ENCODE results near the gene MAPK10. TPM values are rescaled to one million over a fixed set of nuclear protein-coding genes. Genes with fewer than 3 reads are reported as not detected.
A peak's percentile ranks its signal among the peaks of the same experiment; 100 is the strongest.

Gene MAPK10
- polyA plus RNA-seq, 2 of the 4 experiments (the other 2 are of a cell fraction): 1.4 to 3.4 TPM

DNA sequence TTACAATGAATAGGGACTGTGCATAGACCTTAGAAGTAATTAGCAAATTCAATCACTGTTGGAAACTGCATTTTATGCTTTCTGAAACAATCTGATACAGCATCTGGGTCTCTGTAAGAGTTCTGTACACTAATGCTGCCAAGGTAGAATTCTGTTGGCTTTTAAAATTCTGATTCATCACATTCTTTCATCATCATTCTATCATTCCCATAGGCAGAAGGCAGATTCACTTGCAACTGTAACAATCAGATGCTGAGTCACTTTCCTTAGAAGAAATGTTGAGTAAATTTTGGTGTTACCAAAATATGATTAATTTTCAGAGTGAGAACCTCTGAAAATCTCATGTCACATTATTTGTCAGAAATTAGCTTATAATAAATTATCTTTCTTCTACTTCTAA, 267.2 kb downstream of the MAPK10 start:
- peaks cover 23% of the 10 kb centered on the region for H3K4me1 ChIP-seq
- peak; percentile 42 to 63; a peak in 3 of 4 replicates for TF ChIP-seq CEBPB (IDR thresholded peaks at IDR 0.05)
- TF ChIP-seq MAFK (IDR thresholded peaks at IDR 0.05; ENCODE audit: partially characterized antibody): peak; percentile 87
- peak; percentile 59; the same call in 1 of the 2 replicates for TF ChIP-seq FOSL2 (IDR thresholded peaks at IDR 0.05)
- TF ChIP-seq FOSL2 (CRISPR knock-in tag; IDR thresholded peaks at IDR 0.05): peak; percentile 86
- no peak for TF ChIP-seq ZSCAN20 (CRISPR knock-in tag; IDR thresholded peaks at IDR 0.05)
- peak; percentile 65 for TF ChIP-seq JUNB (IDR thresholded peaks at IDR 0.05)
- TF ChIP-seq ZNF302 (CRISPR knock-in tag; IDR thresholded peaks at IDR 0.05): no peak
- peak in 1 of 2 experiments; percentile 18; a peak in 1 of 5 replicates for TF ChIP-seq JUN (IDR thresholded peaks at IDR 0.05)
- no peak for TF ChIP-seq HEYL (CRISPR knock-in tag; IDR thresholded peaks at IDR 0.05)
- ATAC-seq: peak; percentile 80 to 85
- H3K4me3 ChIP-seq: no peak overlapping the region
- peak; percentile 15 to 63 for DNase-seq (ENCODE audit: low read depth in 1 of 2, low spot score in 1 of 2)
- H3K27ac ChIP-seq: peak overlapping the region; percentile 49 to 64; a peak in 4 of 6 replicates
- POLR2A ChIA-PET: no interaction called here
- FAIRE-seq: no peak
- CTCF ChIA-PET: interaction anchor here (1.3 kb wide), 1 partner anchor 11 kb away, joined by 3 read pairs; no protein-coding TSS in a partner anchor
- H3K9me3 ChIP-seq: no peaks in the 10 kb centered on the region
- peak overlapping the region; percentile 54 for H3K4me2 ChIP-seq

DNA sequence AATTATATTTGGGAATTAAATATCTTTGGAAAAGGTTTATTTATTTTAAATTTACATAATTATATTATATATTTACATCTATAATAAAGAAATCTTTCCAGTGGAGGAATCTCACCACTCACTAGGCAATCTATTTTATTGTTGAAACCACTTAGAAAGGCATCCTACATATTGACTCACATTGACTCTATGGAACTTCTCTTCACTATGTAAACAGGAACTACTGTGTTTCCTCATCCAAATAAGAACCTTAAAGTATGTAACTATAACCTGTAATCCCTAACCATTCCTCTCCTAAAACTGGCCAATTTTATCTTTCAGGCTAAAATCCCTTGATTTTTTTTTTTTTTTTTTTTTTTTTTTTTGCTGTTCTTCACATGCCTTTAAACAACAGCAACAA, 268.7 kb downstream of the MAPK10 start:
- ChIA-PET POLR2A (no interaction called here), CTCF (no interaction called here)
- ATAC-seq: no peak
- Histone ChIP-seq H3K4me3 (no peak overlapping the region), H3K27ac (peak overlapping the region in 1 of 2 experiments; percentile 81; a peak in 4 of 6 replicates), H3K4me1 (peaks cover 23% of the 10 kb centered on the region), H3K9me3 (no peaks in the 10 kb centered on the region), H3K4me2 (no peak overlapping the region)
- FAIRE-seq: no peak
- TF ChIP-seq HOXB13 (CRISPR knock-in tag; IDR thresholded peaks at IDR 0.05; ENCODE audit: low read depth) (no peak), RCOR1 (IDR thresholded peaks at IDR 0.05; ENCODE audit: low read depth, low read length) (no peak), ZSCAN20 (CRISPR knock-in tag; IDR thresholded peaks at IDR 0.05) (no peak), NPAS2 (CRISPR knock-in tag; IDR thresholded peaks at IDR 0.05; ENCODE audit: borderline replicate concordance) (no peak), RARB (CRISPR knock-in tag; IDR thresholded peaks at IDR 0.05) (no peak), CBX8 (IDR thresholded peaks at IDR 0.05) (no peak), CHD2 (IDR thresholded peaks at IDR 0.05; ENCODE audit: low read length, partially characterized antibody) (no peak)
- TF ChIP-seq, protein P1, sequence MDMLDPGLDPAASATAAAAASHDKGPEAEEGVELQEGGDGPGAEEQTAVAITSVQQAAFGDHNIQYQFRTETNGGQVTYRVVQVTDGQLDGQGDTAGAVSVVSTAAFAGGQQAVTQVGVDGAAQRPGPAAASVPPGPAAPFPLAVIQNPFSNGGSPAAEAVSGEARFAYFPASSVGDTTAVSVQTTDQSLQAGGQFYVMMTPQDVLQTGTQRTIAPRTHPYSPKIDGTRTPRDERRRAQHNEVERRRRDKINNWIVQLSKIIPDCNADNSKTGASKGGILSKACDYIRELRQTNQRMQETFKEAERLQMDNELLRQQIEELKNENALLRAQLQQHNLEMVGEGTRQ (IDR thresholded peaks at IDR 0.05): no peak
- TF ChIP-seq, protein P2, sequence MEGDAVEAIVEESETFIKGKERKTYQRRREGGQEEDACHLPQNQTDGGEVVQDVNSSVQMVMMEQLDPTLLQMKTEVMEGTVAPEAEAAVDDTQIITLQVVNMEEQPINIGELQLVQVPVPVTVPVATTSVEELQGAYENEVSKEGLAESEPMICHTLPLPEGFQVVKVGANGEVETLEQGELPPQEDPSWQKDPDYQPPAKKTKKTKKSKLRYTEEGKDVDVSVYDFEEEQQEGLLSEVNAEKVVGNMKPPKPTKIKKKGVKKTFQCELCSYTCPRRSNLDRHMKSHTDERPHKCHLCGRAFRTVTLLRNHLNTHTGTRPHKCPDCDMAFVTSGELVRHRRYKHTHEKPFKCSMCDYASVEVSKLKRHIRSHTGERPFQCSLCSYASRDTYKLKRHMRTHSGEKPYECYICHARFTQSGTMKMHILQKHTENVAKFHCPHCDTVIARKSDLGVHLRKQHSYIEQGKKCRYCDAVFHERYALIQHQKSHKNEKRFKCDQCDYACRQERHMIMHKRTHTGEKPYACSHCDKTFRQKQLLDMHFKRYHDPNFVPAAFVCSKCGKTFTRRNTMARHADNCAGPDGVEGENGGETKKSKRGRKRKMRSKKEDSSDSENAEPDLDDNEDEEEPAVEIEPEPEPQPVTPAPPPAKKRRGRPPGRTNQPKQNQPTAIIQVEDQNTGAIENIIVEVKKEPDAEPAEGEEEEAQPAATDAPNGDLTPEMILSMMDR (IDR thresholded peaks at IDR 0.05): no peak
- TF ChIP-seq, protein P3, sequence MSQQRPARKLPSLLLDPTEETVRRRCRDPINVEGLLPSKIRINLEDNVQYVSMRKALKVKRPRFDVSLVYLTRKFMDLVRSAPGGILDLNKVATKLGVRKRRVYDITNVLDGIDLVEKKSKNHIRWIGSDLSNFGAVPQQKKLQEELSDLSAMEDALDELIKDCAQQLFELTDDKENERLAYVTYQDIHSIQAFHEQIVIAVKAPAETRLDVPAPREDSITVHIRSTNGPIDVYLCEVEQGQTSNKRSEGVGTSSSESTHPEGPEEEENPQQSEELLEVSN (IDR thresholded peaks at IDR 0.05; ENCODE audit: borderline replicate concordance, low read depth): no peak
- DNase-seq (ENCODE audit: low read depth in 1 of 2, low spot score in 1 of 2): no peak

DNA sequence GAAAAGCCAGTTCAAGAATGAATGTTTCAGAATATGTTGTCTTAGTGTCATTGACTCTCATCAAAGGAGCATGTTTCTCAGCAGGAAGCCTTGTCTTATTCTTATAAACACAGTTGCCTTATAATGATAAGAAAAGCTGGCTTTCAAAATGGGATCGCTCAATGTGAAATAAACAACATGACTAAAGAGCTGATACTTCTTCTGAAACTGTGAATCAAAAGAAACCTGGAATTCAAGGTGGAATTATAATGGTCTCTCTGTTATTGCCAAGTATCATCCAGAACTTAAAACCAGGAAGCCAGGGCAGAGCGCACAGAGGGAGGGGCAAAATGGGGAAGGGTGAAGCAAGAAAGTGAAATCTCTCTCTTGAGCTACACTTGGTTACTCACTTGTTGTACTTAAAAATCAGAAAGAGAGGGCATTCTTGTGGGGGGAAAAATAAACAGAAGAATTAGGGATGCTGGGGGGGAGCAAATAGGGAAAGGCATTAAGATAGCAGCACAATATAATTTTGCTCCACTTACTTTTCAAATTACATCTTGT, 270.0 kb downstream of the MAPK10 start:
- Histone ChIP-seq H3K9me3 (no peaks in the 10 kb centered on the region), H3K4me3 (no peak overlapping the region), H3K27ac (peak overlapping the region in 1 of 2 experiments; percentile 30; a peak in 1 of 6 replicates), H3K4me1 (peaks cover 23% of the 10 kb centered on the region), H3K4me2 (no peak overlapping the region)
- POLR2A ChIA-PET: no interaction called here
- ATAC-seq (no peak), DNase-seq (ENCODE audit: low read depth in 1 of 2, low spot score in 1 of 2) (no peak), FAIRE-seq (no peak)
- WGBS (ENCODE audit: missing lambda C conversion rate): 89% methylated on average over 2 of the region's 2 CpGs
- TF ChIP-seq EHF (CRISPR knock-in tag; IDR thresholded peaks at IDR 0.05) (no peak), ZFP36 (IDR thresholded peaks at IDR 0.05; ENCODE audit: borderline replicate concordance, partially characterized antibody) (no peak), EP300 (IDR thresholded peaks at IDR 0.05) (no peak), SMC3 (IDR thresholded peaks at IDR 0.05) (no peak), RCOR1 (IDR thresholded peaks at IDR 0.05; ENCODE audit: low read depth, low read length) (no peak), ZNF302 (CRISPR knock-in tag; IDR thresholded peaks at IDR 0.05) (no peak)
- TF ChIP-seq, protein P4, sequence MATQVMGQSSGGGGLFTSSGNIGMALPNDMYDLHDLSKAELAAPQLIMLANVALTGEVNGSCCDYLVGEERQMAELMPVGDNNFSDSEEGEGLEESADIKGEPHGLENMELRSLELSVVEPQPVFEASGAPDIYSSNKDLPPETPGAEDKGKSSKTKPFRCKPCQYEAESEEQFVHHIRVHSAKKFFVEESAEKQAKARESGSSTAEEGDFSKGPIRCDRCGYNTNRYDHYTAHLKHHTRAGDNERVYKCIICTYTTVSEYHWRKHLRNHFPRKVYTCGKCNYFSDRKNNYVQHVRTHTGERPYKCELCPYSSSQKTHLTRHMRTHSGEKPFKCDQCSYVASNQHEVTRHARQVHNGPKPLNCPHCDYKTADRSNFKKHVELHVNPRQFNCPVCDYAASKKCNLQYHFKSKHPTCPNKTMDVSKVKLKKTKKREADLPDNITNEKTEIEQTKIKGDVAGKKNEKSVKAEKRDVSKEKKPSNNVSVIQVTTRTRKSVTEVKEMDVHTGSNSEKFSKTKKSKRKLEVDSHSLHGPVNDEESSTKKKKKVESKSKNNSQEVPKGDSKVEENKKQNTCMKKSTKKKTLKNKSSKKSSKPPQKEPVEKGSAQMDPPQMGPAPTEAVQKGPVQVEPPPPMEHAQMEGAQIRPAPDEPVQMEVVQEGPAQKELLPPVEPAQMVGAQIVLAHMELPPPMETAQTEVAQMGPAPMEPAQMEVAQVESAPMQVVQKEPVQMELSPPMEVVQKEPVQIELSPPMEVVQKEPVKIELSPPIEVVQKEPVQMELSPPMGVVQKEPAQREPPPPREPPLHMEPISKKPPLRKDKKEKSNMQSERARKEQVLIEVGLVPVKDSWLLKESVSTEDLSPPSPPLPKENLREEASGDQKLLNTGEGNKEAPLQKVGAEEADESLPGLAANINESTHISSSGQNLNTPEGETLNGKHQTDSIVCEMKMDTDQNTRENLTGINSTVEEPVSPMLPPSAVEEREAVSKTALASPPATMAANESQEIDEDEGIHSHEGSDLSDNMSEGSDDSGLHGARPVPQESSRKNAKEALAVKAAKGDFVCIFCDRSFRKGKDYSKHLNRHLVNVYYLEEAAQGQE (IDR thresholded peaks at IDR 0.05): no peak
- TF ChIP-seq, protein P1 (IDR thresholded peaks at IDR 0.05): no peak
- CTCF ChIA-PET: no interaction called here
